ENCODE measurements around the gene RRP36.

The RRP36 gene

DNA sequence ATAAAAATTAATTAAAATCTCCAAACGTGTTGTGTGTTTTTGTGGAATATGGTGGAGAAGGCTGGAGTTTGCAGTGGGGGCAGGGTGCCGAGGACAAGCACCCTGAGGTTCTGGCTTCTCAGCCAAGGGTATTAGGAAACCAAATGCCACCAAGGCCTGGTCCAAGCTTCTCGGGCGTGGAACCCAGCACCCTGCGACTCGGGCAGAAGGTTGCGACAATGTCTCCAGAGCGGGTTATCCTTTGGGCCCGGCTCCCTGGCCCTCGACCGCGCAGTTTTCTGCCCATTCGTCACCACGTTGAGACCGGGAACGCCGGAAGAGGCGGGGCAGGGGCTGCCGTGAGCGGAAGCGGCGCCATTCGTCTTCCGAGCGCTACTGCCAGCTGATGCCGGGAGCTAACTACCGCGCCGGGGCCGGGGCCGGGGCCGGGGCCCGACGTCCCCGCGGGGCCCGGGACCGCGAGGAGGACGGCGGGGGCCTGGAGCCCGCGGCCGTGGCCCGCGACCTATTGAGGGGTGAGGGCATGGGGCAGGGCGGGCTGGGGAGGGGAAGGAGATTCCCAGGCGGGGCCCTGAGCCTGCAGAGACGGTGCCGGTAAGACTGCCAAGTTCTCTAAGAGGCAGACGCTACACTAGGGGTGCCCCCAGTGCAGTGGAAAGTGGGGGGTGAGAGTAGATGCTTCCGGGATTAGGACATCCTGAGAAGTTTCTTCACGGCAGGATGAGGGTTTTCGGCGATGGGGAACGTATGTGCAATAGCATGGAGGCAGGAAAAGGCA lies at the start of gene RRP36:
TSS of gene RRP36 (plus strand) at position 354 of the 778 bp plus-strand sequence. CDS start at position 386, 32 bp downstream.
- DNase-seq (ENCODE audit: low spot score) = peak; percentile 78

DNA sequence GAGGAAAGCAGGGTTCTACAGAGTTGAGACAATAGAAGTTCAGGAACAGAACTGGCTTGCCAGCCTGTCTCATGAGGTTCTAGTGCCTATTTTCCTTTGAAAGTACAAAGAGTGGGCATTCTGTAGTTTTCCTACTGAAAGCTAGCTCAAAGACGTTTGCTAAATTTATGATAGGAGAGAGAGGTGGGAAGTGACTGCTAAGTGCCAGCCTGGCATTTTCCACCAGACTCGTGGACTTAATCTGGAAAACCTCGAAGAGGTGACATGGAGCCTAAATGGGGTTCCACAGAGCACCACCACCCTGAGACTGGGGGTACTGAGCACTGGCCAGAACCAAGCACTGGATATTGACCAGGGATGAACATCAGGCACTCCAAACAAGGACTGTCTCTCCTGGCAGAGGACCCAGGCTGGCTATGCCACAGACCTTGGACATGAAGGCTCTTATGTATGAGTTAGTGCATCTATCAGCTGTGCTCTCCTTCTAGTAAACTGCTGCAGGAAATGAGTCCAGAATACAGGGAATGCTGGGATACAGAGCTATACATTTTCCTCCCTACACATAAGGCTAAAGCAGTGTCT lies 49.6 kb upstream of the RRP36 start:
- no peak for DNase-seq (ENCODE audit: low spot score)

DNA sequence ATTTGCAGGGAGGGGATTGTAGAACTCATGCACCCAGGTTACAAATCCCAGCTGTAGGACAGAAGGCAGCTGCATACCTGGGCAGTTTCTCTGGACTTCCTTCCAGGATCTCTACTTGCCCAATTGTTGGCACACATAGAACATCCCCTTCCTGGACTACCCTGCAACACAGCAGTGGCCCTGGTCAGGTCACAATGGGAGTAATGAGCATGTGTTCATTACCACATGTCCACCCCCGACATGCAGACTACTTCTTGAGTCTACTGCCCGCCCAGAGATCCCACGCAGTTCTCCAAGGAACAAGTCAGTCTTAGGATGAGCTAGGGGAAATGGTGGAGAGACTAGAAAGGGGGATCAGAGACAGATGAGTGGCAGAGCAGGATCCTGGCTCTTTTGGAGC lies 47.5 kb upstream of the RRP36 start:
- DNase-seq (ENCODE audit: low spot score) = no peak

DNA sequence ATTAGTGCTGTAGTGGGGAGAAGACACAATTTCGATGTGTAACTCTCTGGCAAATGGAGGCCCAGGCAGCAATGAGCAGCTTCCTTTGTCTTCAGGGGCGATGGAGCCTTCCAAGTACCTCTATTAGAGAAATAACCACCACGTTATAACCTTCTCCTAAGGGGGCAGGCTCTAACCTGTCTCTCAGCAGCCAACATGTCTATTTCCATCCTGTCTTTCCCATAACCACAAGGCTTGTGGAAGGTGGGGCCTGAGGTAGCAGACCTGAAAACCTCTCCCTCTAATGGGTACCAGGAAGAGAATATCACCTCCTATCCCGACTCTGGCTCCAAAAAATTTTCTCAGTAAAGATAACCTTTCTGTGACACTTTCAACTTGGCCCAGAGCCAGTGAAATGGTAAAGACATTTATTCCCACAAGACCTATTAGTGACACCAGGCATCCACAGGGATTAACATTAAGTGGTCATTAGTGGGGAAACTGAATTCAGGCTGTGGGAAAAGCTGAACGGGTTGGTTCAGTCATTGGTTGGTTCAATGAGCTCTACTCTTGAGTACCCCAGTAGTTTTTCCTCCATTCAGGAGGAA lies 46.4 kb upstream of the RRP36 start:
- DNase-seq (ENCODE audit: low spot score) = no peak

- DNase-seq (ENCODE audit: low spot score) = peak; percentile 42
Measured at GRCh38 chr6:42978487-42978838, 43.0 kb upstream of the RRP36 start.

GRCh38 chr6:42978839-42979522 lies 42.4 kb upstream of the RRP36 start, which contains the start of gene PEX6:
TSS of gene PEX6 (minus strand) at chr6:42979181. CDS start at chr6:42979150, 31 bp downstream.
- peak; percentile 87 for DNase-seq (ENCODE audit: low spot score)

GRCh38 chr6:42979523-42980177 lies 41.8 kb upstream of the RRP36 start:
- peak; percentile 50 for DNase-seq (ENCODE audit: low spot score)

- DNase-seq (ENCODE audit: low spot score) = no peak
Measured at GRCh38 chr6:42981836-42982235, 39.6 kb upstream of the RRP36 start.

DNA sequence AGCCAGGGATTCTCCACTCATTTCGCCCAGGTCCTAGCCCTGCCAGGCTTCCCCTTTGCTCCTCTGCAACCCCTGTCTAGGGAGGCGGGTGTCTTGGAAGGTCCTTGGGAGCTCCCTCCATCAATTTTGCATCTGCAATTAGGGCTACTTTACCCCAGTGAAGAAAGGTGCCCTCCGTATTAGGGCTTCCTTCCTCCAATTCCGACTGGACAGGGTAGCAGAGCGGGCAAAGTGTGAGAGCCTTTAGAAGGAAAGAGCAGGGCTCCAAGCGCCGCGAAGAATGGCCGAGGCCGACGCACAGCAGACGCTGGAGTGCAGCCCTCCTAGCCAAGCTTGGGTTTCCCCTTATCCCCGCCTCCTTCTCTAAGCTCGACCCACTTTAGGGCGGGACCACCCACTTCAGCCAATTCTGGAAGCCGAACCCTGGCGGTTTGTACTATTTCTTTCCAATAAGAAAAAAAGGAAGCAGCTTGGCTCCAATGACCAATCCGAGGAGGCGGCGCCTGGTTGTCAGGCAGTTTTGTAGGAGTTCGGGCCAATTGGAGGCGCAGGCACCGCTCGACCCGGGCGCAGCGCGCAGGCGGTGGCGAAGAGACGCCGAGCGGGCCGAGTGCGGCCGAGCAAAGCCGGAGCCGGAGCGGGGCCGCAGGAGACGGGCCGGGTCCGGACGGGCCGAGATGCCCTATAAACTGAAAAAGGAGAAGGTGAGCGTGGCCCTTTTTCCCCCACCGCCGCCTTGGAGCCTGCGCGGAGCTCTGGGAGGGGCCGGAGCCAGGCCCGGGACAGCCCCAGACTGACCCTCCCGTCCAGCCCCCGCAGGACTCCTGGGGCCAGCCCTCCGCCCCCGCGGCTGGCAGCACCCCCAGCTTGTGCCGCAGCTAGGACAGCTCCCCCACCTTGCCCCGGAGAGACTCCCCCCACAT lies 37.2 kb upstream of the RRP36 start, which contains the start of gene PPP2R5D:
TSS of gene PPP2R5D (plus strand) at position 570 of the 923 bp plus-strand sequence. CDS start at position 678, 108 bp downstream.
- peak; percentile 99 for DNase-seq (ENCODE audit: low spot score)

DNA sequence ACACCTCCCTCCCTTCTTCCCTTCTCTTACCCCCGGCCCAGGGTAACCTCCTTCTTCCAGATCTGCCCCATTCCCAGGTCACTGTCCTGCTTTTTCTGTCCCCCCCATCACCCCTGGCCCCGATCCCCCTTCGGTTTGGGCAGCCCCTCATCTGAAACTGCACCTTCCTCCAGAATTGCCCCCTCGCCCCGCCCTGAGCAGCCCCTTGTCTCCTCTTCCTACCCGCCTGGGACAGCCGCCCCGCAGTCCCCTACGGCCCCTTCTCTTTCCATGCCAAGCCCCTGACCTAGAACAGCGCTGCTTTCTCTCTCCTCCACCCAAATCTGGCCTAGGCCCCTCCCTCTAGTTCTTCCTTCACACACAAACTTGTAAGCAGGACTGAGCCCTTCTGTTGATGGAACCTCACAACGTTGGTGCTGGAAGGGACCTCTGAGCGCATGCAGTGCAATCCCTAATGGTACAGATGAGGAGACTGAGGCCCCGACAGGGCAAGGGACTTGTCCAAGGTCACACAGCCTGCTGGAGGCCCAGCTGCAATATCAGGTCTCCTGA lies 36.4 kb upstream of the RRP36 start:
- DNase-seq (ENCODE audit: low spot score) = no peak

DNA sequence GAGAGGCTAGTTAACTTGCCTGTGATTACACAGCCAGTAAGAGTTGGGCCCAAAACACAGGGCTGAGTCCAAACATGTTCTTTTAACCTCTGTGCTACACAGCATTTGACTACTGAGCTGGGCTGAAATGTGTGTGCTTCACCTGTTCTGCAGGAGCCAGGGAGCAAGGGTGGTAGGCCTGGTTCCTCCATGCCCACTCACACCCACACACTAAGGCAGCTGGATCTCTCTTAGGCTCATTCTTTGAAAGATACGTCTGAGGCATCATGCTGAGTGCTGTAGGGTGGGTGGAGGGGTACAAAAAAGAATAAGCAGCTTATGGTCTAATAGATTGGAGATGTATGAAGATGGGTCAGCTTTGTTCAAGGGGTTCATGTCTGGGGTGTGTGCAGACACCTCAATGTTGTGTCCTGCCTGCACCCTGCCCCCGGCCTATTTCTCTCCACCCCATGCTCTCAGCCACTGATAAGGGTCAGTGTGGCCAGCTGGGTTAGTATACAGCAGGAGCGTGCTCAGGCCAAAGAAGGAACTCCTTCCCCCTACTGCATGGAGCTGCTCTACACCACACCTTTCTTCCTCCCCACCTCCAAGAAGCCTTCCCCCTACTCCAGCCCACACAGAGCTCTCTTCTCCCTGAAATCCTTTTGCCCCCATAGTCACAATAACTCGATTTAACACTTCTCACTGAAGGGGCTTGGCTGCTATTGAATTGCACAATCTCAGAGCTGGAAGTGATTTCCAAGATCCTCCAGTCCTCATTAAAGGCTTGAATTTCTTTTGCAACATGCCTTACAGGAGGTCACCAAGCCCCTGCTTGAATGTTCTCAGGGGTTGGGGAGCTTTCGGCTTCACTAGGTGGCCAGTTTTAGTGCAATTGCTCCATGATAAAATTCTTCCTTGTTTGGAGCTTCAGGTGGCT lies 33.6 kb upstream of the RRP36 start:
- DNase-seq (ENCODE audit: low spot score) = no peak

GRCh38 chr6:42988486-42989020 lies 32.9 kb upstream of the RRP36 start:
- DNase-seq (ENCODE audit: low spot score) = no peak

GRCh38 chr6:42989923-42990322 lies 31.5 kb upstream of the RRP36 start:
- DNase-seq (ENCODE audit: low spot score) = no peak

- no peak for DNase-seq (ENCODE audit: low spot score)
Measured at GRCh38 chr6:42993445-42993844, 28.0 kb upstream of the RRP36 start.

- no peak for DNase-seq (ENCODE audit: low spot score)
Measured at GRCh38 chr6:42996513-42996912, 24.9 kb upstream of the RRP36 start.

DNA sequence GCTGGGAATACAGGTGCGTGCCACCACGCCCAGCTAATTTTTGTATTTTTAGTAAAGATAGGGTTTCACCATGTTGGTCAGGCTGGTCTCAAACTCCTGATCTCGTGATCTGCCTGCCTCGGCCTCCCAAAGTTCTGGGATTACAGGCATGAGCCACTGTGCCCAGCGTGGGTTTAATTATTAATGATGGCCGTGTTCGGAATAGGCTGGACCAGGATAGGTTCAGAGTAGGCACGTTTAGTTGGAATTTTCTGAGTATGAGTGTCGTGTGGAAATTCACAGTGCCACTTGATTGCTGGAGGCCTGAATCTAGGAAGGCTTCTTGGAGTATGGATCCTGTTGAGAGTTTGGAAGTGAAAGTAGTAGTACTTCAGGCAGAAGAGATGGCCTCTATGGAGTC lies 23.2 kb upstream of the RRP36 start:
- DNase-seq (ENCODE audit: low spot score) = peak; percentile 42

GRCh38 chr6:43001843-43002242 lies 19.6 kb upstream of the RRP36 start:
- DNase-seq (ENCODE audit: low spot score) = no peak

GRCh38 chr6:43005844-43006243 lies 15.6 kb upstream of the RRP36 start:
- no peak for DNase-seq (ENCODE audit: low spot score)

- no peak for DNase-seq (ENCODE audit: low spot score)
Measured at GRCh38 chr6:43006251-43006650, 15.2 kb upstream of the RRP36 start.
